Measurements from ENCODE around the gene DOC2A.

DOC2A gene

DNA sequence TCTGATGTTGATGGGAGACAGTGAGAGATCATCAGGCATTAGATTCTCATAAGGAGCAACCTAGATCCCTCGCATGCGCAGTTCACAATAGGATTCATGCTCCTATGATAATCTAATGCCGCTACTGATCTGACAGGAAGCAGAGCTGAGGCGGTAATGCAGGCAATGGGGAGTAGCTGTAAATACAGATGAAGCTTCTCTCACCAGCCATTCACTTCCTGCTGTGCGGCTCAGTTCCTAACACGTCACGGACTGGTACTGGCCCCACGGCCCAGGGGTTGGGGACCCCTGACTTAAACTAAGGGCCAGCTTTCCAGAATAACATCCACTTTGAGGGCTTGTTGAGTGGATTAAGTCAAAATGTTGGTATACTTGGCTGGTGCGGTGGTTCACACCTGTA, 51.5 kb downstream of the DOC2A start:
- Mint-ChIP-seq H3K9me3 (no peaks in the 10 kb centered on the region), H3K27ac (no peak overlapping the region), H3K27me3 (no peaks in the 10 kb centered on the region), H3K4me3 (no peak overlapping the region), H3K4me1 (peaks cover 20% of the 10 kb centered on the region)
- DNase-seq (no peak), ATAC-seq (no peak)

DNA sequence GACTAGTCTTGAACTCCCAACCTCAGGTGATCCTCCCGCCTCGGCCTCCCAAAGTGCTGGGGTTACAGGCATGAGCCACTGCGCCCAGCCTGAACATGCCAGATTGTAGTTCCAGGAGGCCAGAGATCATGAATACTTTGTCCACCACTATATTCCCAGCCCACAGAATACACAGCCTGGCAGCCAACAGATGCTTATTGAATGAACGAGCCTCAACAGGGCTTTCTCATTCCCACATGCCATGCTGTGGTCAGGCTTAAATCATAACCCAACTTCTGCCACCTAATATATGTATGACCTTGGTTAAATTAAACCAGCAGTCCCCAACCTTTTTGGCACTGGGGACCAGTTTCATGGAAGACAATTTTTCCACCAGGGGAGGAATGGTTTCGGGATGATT, 52.1 kb downstream of the DOC2A start:
- ATAC-seq, result no peak
- no peak overlapping the region for H3K4me3 Mint-ChIP-seq
- no peaks in the 10 kb centered on the region for H3K27me3 Mint-ChIP-seq
- no peak for DNase-seq
- peaks cover 20% of the 10 kb centered on the region for H3K4me1 Mint-ChIP-seq
- no peaks in the 10 kb centered on the region for H3K9me3 Mint-ChIP-seq
- H3K27ac Mint-ChIP-seq, result no peak overlapping the region

All from stimulated activated naive CD8-positive, alpha-beta T cell treated with anti-CD3 and anti-CD28 coated beads, Interleukin-15, amount 100 ng/mL, for 72 hours (primary cell).